GM12878 (cell line): ENCODE results near the gene BIN1.

Experiments used
- ATF3 ChIP-seq: IDR thresholded peaks from 2 replicates; pipeline ENCODE4 v1.6.1; 2011; ENCODE audit warnings: low read depth, mild to moderate bottlenecking, low read length, moderate library complexity, borderline replicate concordance; ENCODE audit errors: extremely low read depth
- BCL11A ChIP-seq: IDR thresholded peaks from 2 replicates; pipeline ENCODE4 v1.6.1; 2011; ENCODE audit warnings: low read depth, low read length
- E2F4 ChIP-seq: IDR thresholded peaks from 2 replicates; pipeline ENCODE4 v1.6.1; 2012; ENCODE audit warnings: low read depth, low read length, improper control_type of control experiment
- ESRRA ChIP-seq: IDR thresholded peaks from 2 replicates; pipeline ENCODE4 v1.6.1; 2012; ENCODE audit warnings: mild to moderate bottlenecking, low read length, improper control_type of control experiment
- ETV6 ChIP-seq, 2 experiments: fragments of 450-650 bp in 1 of 2; IDR thresholded peaks in 1 of 2; conservative IDR thresholded peaks in 1 of 2; 2 replicates each; pipeline ENCODE4 v1.6.1; 2014; ENCODE audit warnings: antibody characterized with exemption in 1 of 2, borderline replicate concordance in 1 of 2, low read depth in 1 of 2, mild to moderate bottlenecking in 1 of 2, moderate library complexity in 1 of 2
- IRF3 ChIP-seq: fragments of 450-650 bp; IDR thresholded peaks from 2 replicates; pipeline ENCODE4 v1.6.1; 2014; ENCODE audit warnings: mild to moderate bottlenecking
- NKRF ChIP-seq: fragments of 450-650 bp; conservative IDR thresholded peaks from 2 replicates; pipeline ENCODE4 v1.6.1; 2017; ENCODE audit warnings: mild to moderate bottlenecking, moderate library complexity
- POLR2A ChIP-seq: IDR thresholded peaks from 2 replicates; pipeline ENCODE4 v1.6.1; 2011; ENCODE audit warnings: low read depth, mild to moderate bottlenecking, low read length
- POLR2AphosphoS5 ChIP-seq: IDR thresholded peaks from 2 replicates; pipeline ENCODE4 v1.6.1; 2011; ENCODE audit warnings: mild to moderate bottlenecking, low read length, inconsistent platforms
- RAD21 ChIP-seq: IDR thresholded peaks from 2 replicates; pipeline ENCODE4 v1.6.1; 2011; ENCODE audit warnings: mild to moderate bottlenecking, low read depth, low read length, moderate library complexity; ENCODE audit not compliant: insufficient read depth
- RFX5 ChIP-seq: IDR thresholded peaks from 2 replicates; pipeline ENCODE4 v1.6.1; 2011; ENCODE audit warnings: low read depth, low read length, improper control_type of control experiment
- SP1 ChIP-seq: IDR thresholded peaks from one replicate; pipeline ENCODE4 v1.6.1; 2011; ENCODE audit warnings: low read depth, low read length
- TF ChIP-seq, protein P1 (sequence below), 3 experiments: IDR thresholded peaks in 2 of 3; conservative IDR thresholded peaks in 1 of 3; 2 replicates each; pipeline ENCODE4 v1.5.1; 2011; ENCODE audit warnings: low read depth in 3 of 3, low read length in 3 of 3, mild to moderate bottlenecking in 3 of 3, control low read depth in 2 of 3, moderate library complexity in 2 of 3, inconsistent platforms in 1 of 3, mixed read lengths in 1 of 3; ENCODE audit not compliant: control insufficient read depth in 2 of 3, insufficient read depth in 1 of 3; ENCODE audit errors: extremely low read depth in 1 of 3

- no peak for TF ChIP-seq ETV6 (conservative IDR thresholded peaks at IDR 0.05 in 1 of 2, IDR thresholded peaks at IDR 0.05 in 1 of 2; ENCODE audit: borderline replicate concordance in 1 of 2, low read depth in 1 of 2)
- no peak for TF ChIP-seq E2F4
- TF ChIP-seq IRF3: no peak
- TF ChIP-seq BCL11A: no peak
- TF ChIP-seq ATF3: no peak
- no peak for TF ChIP-seq SP1
- no peak for TF ChIP-seq POLR2A
- TF ChIP-seq, protein P1, sequence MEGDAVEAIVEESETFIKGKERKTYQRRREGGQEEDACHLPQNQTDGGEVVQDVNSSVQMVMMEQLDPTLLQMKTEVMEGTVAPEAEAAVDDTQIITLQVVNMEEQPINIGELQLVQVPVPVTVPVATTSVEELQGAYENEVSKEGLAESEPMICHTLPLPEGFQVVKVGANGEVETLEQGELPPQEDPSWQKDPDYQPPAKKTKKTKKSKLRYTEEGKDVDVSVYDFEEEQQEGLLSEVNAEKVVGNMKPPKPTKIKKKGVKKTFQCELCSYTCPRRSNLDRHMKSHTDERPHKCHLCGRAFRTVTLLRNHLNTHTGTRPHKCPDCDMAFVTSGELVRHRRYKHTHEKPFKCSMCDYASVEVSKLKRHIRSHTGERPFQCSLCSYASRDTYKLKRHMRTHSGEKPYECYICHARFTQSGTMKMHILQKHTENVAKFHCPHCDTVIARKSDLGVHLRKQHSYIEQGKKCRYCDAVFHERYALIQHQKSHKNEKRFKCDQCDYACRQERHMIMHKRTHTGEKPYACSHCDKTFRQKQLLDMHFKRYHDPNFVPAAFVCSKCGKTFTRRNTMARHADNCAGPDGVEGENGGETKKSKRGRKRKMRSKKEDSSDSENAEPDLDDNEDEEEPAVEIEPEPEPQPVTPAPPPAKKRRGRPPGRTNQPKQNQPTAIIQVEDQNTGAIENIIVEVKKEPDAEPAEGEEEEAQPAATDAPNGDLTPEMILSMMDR (IDR thresholded peaks at IDR 0.05 in 2 of 3, conservative IDR thresholded peaks at IDR 0.05 in 1 of 3; ENCODE audit: control insufficient read depth in 2 of 3, extremely low read depth in 1 of 3, insufficient read depth in 1 of 3, low read depth in 3 of 3, low read length in 3 of 3): no peak
- TF ChIP-seq RFX5: no peak
- no peak for TF ChIP-seq RAD21
- no peak for TF ChIP-seq ESRRA
- no peak for TF ChIP-seq POLR2AphosphoS5
- no peak for TF ChIP-seq NKRF
These were observed 48.1 kb downstream of the BIN1 start for GRCh38 chr2:127058954-127059252.
